Measurements from ENCODE around the gene FAM135A.

Gene FAM135A

GRCh38 chr6:70506321-70506720 is 93.0 kb downstream of the FAM135A start:
- Histone ChIP-seq H3K4me1 (ENCODE audit: control insufficient read depth, insufficient read depth, low read length) (no peaks in the 10 kb centered on the region), H3K36me3 (ENCODE audit: control insufficient read depth, insufficient read depth, low read length) (peaks cover 2% of the 10 kb centered on the region), H3K4me3 (ENCODE audit: low read length) (no peak overlapping the region), H3K27me3 (ENCODE audit: control insufficient read depth, insufficient read depth, low read length) (no peaks in the 10 kb centered on the region), H3K9me3 (ENCODE audit: control insufficient read depth, insufficient read depth, low read length) (no peaks in the 10 kb centered on the region), H3K27ac (ENCODE audit: low read length) (no peak overlapping the region)
- DNase-seq (ENCODE audit: low read depth, low spot score) = no peak
- WGBS (ENCODE audit: insufficient coverage, insufficient read length) = no CpG with 5 or more reads among the region's 2 CpGs

GRCh38 chr6:70507161-70507560 is 93.9 kb downstream of the FAM135A start:
- Histone ChIP-seq H3K9me3 (ENCODE audit: control insufficient read depth, insufficient read depth, low read length) (no peaks in the 10 kb centered on the region), H3K4me1 (ENCODE audit: control insufficient read depth, insufficient read depth, low read length) (no peaks in the 10 kb centered on the region), H3K36me3 (ENCODE audit: control insufficient read depth, insufficient read depth, low read length) (no peaks in the 10 kb centered on the region; the same call in 1 of the 2 replicates), H3K27me3 (ENCODE audit: control insufficient read depth, insufficient read depth, low read length) (no peaks in the 10 kb centered on the region), H3K27ac (ENCODE audit: low read length) (no peak overlapping the region), H3K4me3 (ENCODE audit: low read length) (no peak overlapping the region)
- WGBS (ENCODE audit: insufficient coverage, insufficient read length) = no CpG with 5 or more reads among the region's 1 CpG
- no peak for DNase-seq (ENCODE audit: low read depth, low spot score)

- no CpG with 5 or more reads among the region's 1 CpG for WGBS (ENCODE audit: insufficient coverage, insufficient read length)
- Histone ChIP-seq H3K4me3 (ENCODE audit: low read length) (no peak overlapping the region), H3K4me1 (ENCODE audit: control insufficient read depth, insufficient read depth, low read length) (no peaks in the 10 kb centered on the region), H3K27ac (ENCODE audit: low read length) (no peak overlapping the region), H3K27me3 (ENCODE audit: control insufficient read depth, insufficient read depth, low read length) (no peaks in the 10 kb centered on the region), H3K36me3 (ENCODE audit: control insufficient read depth, insufficient read depth, low read length) (no peaks in the 10 kb centered on the region; the same call in 1 of the 2 replicates), H3K9me3 (ENCODE audit: control insufficient read depth, insufficient read depth, low read length) (no peaks in the 10 kb centered on the region)
- no peak for DNase-seq (ENCODE audit: low read depth, low spot score)
These were observed 95.6 kb downstream of the FAM135A start for GRCh38 chr6:70508953-70509352.

GRCh38 chr6:70510600-70510999 is 97.3 kb downstream of the FAM135A start:
- DNase-seq (ENCODE audit: low read depth, low spot score) = no peak
- H3K36me3 ChIP-seq (ENCODE audit: control insufficient read depth, insufficient read depth, low read length) = no peaks in the 10 kb centered on the region
- no peaks in the 10 kb centered on the region for H3K9me3 ChIP-seq (ENCODE audit: control insufficient read depth, insufficient read depth, low read length)
- no peak overlapping the region for H3K27ac ChIP-seq (ENCODE audit: low read length)
- no peaks in the 10 kb centered on the region for H3K4me1 ChIP-seq (ENCODE audit: control insufficient read depth, insufficient read depth, low read length)
- H3K4me3 ChIP-seq (ENCODE audit: low read length) = no peak overlapping the region
- no peaks in the 10 kb centered on the region for H3K27me3 ChIP-seq (ENCODE audit: control insufficient read depth, insufficient read depth, low read length)

- H3K27me3 ChIP-seq (ENCODE audit: control insufficient read depth, insufficient read depth, low read length) = no peaks in the 10 kb centered on the region
- no CpG with 5 or more reads among the region's 3 CpGs for WGBS (ENCODE audit: insufficient coverage, insufficient read length)
These were observed 105.4 kb downstream of the FAM135A start for GRCh38 chr6:70518723-70519122.

GRCh38 chr6:70520575-70520974 is 107.3 kb downstream of the FAM135A start:
- no peaks in the 10 kb centered on the region for H3K4me1 ChIP-seq (ENCODE audit: control insufficient read depth, insufficient read depth, low read length)
- no peaks in the 10 kb centered on the region for H3K27me3 ChIP-seq (ENCODE audit: control insufficient read depth, insufficient read depth, low read length)
- H3K9me3 ChIP-seq (ENCODE audit: control insufficient read depth, insufficient read depth, low read length) = no peaks in the 10 kb centered on the region
- H3K4me3 ChIP-seq (ENCODE audit: low read length) = no peak overlapping the region
- no peak for DNase-seq (ENCODE audit: low read depth, low spot score)
- no peaks in the 10 kb centered on the region for H3K36me3 ChIP-seq (ENCODE audit: control insufficient read depth, insufficient read depth, low read length)
- H3K27ac ChIP-seq (ENCODE audit: low read length) = no peak overlapping the region

More at GRCh38 chr6:70518723-70519122, 105.4 kb downstream of the FAM135A start:
- Histone ChIP-seq H3K4me3 (ENCODE audit: low read length) (no peak overlapping the region), H3K9me3 (ENCODE audit: control insufficient read depth, insufficient read depth, low read length) (no peaks in the 10 kb centered on the region), H3K27ac (ENCODE audit: low read length) (no peak overlapping the region), H3K4me1 (ENCODE audit: control insufficient read depth, insufficient read depth, low read length) (no peaks in the 10 kb centered on the region), H3K36me3 (ENCODE audit: control insufficient read depth, insufficient read depth, low read length) (no peaks in the 10 kb centered on the region)
- DNase-seq (ENCODE audit: low read depth, low spot score) = no peak

- no peak for DNase-seq (ENCODE audit: low read depth, low spot score)
- no peaks in the 10 kb centered on the region for H3K4me1 ChIP-seq (ENCODE audit: control insufficient read depth, insufficient read depth, low read length)
- H3K4me3 ChIP-seq (ENCODE audit: low read length) = no peak overlapping the region
- H3K36me3 ChIP-seq (ENCODE audit: control insufficient read depth, insufficient read depth, low read length) = no peaks in the 10 kb centered on the region
- no peaks in the 10 kb centered on the region for H3K9me3 ChIP-seq (ENCODE audit: control insufficient read depth, insufficient read depth, low read length)
- no CpG with 5 or more reads among the region's 4 CpGs for WGBS (ENCODE audit: insufficient coverage, insufficient read length)
- H3K27ac ChIP-seq (ENCODE audit: low read length) = no peak overlapping the region
- H3K27me3 ChIP-seq (ENCODE audit: control insufficient read depth, insufficient read depth, low read length) = no peaks in the 10 kb centered on the region
These were observed 111.5 kb downstream of the FAM135A start for GRCh38 chr6:70524721-70525286.

- no peak for DNase-seq (ENCODE audit: low read depth, low spot score)
- Histone ChIP-seq H3K27ac (ENCODE audit: low read length) (no peak overlapping the region), H3K9me3 (ENCODE audit: control insufficient read depth, insufficient read depth, low read length) (no peaks in the 10 kb centered on the region), H3K4me3 (ENCODE audit: low read length) (no peak overlapping the region), H3K4me1 (ENCODE audit: control insufficient read depth, insufficient read depth, low read length) (no peaks in the 10 kb centered on the region), H3K27me3 (ENCODE audit: control insufficient read depth, insufficient read depth, low read length) (no peaks in the 10 kb centered on the region), H3K36me3 (ENCODE audit: control insufficient read depth, insufficient read depth, low read length) (no peaks in the 10 kb centered on the region)
- no CpG with 5 or more reads among the region's 5 CpGs for WGBS (ENCODE audit: insufficient coverage, insufficient read length)
These were observed 113.9 kb downstream of the FAM135A start for GRCh38 chr6:70527071-70527737.

GRCh38 chr6:70530023-70530422 is 116.7 kb downstream of the FAM135A start:
- DNase-seq (ENCODE audit: low read depth, low spot score) = no peak
- Histone ChIP-seq H3K9me3 (ENCODE audit: control insufficient read depth, insufficient read depth, low read length) (no peaks in the 10 kb centered on the region), H3K27ac (ENCODE audit: low read length) (no peak overlapping the region), H3K4me3 (ENCODE audit: low read length) (no peak overlapping the region), H3K36me3 (ENCODE audit: control insufficient read depth, insufficient read depth, low read length) (no peaks in the 10 kb centered on the region), H3K4me1 (ENCODE audit: control insufficient read depth, insufficient read depth, low read length) (no peaks in the 10 kb centered on the region), H3K27me3 (ENCODE audit: control insufficient read depth, insufficient read depth, low read length) (no peaks in the 10 kb centered on the region)
- no CpG with 5 or more reads among the region's 2 CpGs for WGBS (ENCODE audit: insufficient coverage, insufficient read length)

GRCh38 chr6:70531133-70531532 is 117.8 kb downstream of the FAM135A start:
- no peak for DNase-seq (ENCODE audit: low read depth, low spot score)
- Histone ChIP-seq H3K27me3 (ENCODE audit: control insufficient read depth, insufficient read depth, low read length) (no peaks in the 10 kb centered on the region), H3K4me1 (ENCODE audit: control insufficient read depth, insufficient read depth, low read length) (no peaks in the 10 kb centered on the region), H3K4me3 (ENCODE audit: low read length) (no peak overlapping the region), H3K27ac (ENCODE audit: low read length) (no peak overlapping the region), H3K9me3 (ENCODE audit: control insufficient read depth, insufficient read depth, low read length) (no peaks in the 10 kb centered on the region), H3K36me3 (ENCODE audit: control insufficient read depth, insufficient read depth, low read length) (0 out of 2 replicates have a peak, but pooled peaks cover 2% of the 10 kb centered on the region)
- no CpG with 5 or more reads among the region's 1 CpG for WGBS (ENCODE audit: insufficient coverage, insufficient read length)

GRCh38 chr6:70537266-70537665 is 124.0 kb downstream of the FAM135A start:
- Histone ChIP-seq H3K4me3 (ENCODE audit: low read length) (no peak overlapping the region), H3K9me3 (ENCODE audit: control insufficient read depth, insufficient read depth, low read length) (no peaks in the 10 kb centered on the region), H3K27ac (ENCODE audit: low read length) (no peak overlapping the region), H3K36me3 (ENCODE audit: control insufficient read depth, insufficient read depth, low read length) (0 out of 2 replicates have a peak, but pooled peaks cover 2% of the 10 kb centered on the region), H3K4me1 (ENCODE audit: control insufficient read depth, insufficient read depth, low read length) (no peaks in the 10 kb centered on the region), H3K27me3 (ENCODE audit: control insufficient read depth, insufficient read depth, low read length) (no peaks in the 10 kb centered on the region)
- no CpG with 5 or more reads among the region's 1 CpG for WGBS (ENCODE audit: insufficient coverage, insufficient read length)
- no peak for DNase-seq (ENCODE audit: low read depth, low spot score)

Data from iPS DF 6.9 (cell line).